ENCODE data around the gene MYO5B.

DNA sequence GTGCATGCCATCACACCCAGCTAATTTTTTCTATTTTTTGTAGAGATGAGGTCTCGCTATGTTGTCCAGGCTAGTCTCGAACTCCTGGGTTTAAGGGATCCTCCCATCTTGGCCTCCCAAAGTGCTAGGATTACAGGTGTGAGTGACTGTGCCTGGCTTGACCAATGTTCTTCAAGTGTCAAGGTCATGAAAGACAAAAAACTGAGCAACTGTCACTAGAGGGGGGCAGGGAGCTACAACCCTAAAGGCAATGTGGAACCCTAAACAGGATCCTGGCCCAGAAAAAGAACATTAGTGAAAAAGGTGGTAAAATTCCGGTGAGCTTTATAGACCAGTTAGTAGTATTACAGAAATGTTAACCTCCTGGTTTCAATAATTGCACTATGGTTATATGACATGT, 7.3 kb downstream of the MYO5B start:
- TF ChIP-seq EZH2 (IDR thresholded peaks at IDR 0.05) = no peak
- TF ChIP-seq, protein P1, sequence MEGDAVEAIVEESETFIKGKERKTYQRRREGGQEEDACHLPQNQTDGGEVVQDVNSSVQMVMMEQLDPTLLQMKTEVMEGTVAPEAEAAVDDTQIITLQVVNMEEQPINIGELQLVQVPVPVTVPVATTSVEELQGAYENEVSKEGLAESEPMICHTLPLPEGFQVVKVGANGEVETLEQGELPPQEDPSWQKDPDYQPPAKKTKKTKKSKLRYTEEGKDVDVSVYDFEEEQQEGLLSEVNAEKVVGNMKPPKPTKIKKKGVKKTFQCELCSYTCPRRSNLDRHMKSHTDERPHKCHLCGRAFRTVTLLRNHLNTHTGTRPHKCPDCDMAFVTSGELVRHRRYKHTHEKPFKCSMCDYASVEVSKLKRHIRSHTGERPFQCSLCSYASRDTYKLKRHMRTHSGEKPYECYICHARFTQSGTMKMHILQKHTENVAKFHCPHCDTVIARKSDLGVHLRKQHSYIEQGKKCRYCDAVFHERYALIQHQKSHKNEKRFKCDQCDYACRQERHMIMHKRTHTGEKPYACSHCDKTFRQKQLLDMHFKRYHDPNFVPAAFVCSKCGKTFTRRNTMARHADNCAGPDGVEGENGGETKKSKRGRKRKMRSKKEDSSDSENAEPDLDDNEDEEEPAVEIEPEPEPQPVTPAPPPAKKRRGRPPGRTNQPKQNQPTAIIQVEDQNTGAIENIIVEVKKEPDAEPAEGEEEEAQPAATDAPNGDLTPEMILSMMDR (IDR thresholded peaks at IDR 0.05) = no peak
